DMS53 (cell line): ENCODE results near the gene BTNL9.
"Not testable (repeated sequence)": the region's sequence is repeated elsewhere in the genome, so short reads cannot be mapped to it uniquely, and the experiment has no call there.

ENCODE experiments used
- DNase-seq: peaks from one replicate; lab custom pipeline; 2025; lab: John Stamatoyannopoulos, UW

The BTNL9 gene

GRCh38 chr5:181039931-181040630 is at the start of gene BTNL9:
Gene BTNL9, plus strand, starts transcription at chr5:181040266. Its CDS starts 5,224 bp downstream, at chr5:181045490.
- no peak for DNase-seq

- DNase-seq, result no peak
These were observed 49.2 kb upstream of the BTNL9 start for GRCh38 chr5:180990882-180991242.

GRCh38 chr5:181001947-181002346 is 38.1 kb upstream of the BTNL9 start:
- no peak for DNase-seq

GRCh38 chr5:181005791-181006190 is 34.3 kb upstream of the BTNL9 start:
- DNase-seq, result no peak

GRCh38 chr5:181008136-181008535 is 31.9 kb upstream of the BTNL9 start:
- no peak for DNase-seq

- DNase-seq, result not testable (repeated sequence)
These were observed 30.0 kb upstream of the BTNL9 start for GRCh38 chr5:181010018-181010417.

GRCh38 chr5:181014654-181015053 is 25.4 kb upstream of the BTNL9 start:
- not testable (repeated sequence) for DNase-seq

GRCh38 chr5:181017448-181017847 is 22.6 kb upstream of the BTNL9 start:
- not testable (repeated sequence) for DNase-seq

GRCh38 chr5:181020688-181021087 is 19.4 kb upstream of the BTNL9 start:
- no peak for DNase-seq

- DNase-seq, result no peak
These were observed 15.6 kb upstream of the BTNL9 start for GRCh38 chr5:181024245-181025064.

GRCh38 chr5:181027452-181028031 is 12.5 kb upstream of the BTNL9 start:
- no peak for DNase-seq

GRCh38 chr5:181028032-181028819 is 11.8 kb upstream of the BTNL9 start:
- no peak for DNase-seq

- no peak for DNase-seq
These were observed 8.3 kb upstream of the BTNL9 start for GRCh38 chr5:181031716-181032115.

- DNase-seq, result no peak
These were observed 3.9 kb upstream of the BTNL9 start for GRCh38 chr5:181035991-181036815.

GRCh38 chr5:181036816-181037364 is 3.2 kb upstream of the BTNL9 start:
- DNase-seq, result no peak

GRCh38 chr5:181037365-181037861 is 2.7 kb upstream of the BTNL9 start:
- no peak for DNase-seq

- no peak for DNase-seq
These were observed 595 bp upstream of the BTNL9 start for GRCh38 chr5:181039471-181039870.

GRCh38 chr5:181040631-181040945 is 522 bp downstream of the BTNL9 start:
- no peak for DNase-seq

- DNase-seq, result no peak
These were observed 977 bp downstream of the BTNL9 start for GRCh38 chr5:181041043-181041442.

- DNase-seq, result no peak
These were observed 2.1 kb downstream of the BTNL9 start for GRCh38 chr5:181042036-181042713.
